Tibial nerve (tissue), 4 donors: Measurements from ENCODE around the gene C4orf46. TPM values are rescaled to one million over a fixed set of nuclear protein-coding genes. Genes with fewer than 3 reads are reported as not detected.

Experiments used
- DNase-seq, 2 donors: peaks; one replicate each; pipeline ENCODE4 v3.0.0-alpha.2; 2019; ENCODE audit warnings: low spot score in 2 of 2
- H3K27ac ChIP-seq, 4 donors: fragments of 200-600 bp; sonication (generic) in 3 of 4; one replicate each; pipeline ENCODE4 v1.5.1; 2017 to 2019; ENCODE audit warnings: mild to moderate bottlenecking in 1 of 4
- H3K27me3 ChIP-seq, 2 donors: fragments of 200-600 bp; sonication (generic) in 1 of 2; one replicate each; pipeline versions ENCODE4 v1.5.1 to v1.6.0; 2017 to 2019
- H3K36me3 ChIP-seq, 3 donors: fragments of 200-600 bp; sonication (generic); one replicate each; pipeline ENCODE4 v1.5.1; 2018 to 2019
- H3K4me1 ChIP-seq, 4 donors: fragments of 200-600 bp; sonication (generic) in 3 of 4; one replicate each; pipeline ENCODE4 v1.5.1; 2017 to 2019
- H3K4me3 ChIP-seq, 4 donors: fragments of 200-600 bp; sonication (generic) in 3 of 4; one replicate each; pipeline ENCODE4 v1.5.1; 2017 to 2019; ENCODE audit warnings: mild to moderate bottlenecking in 1 of 4, moderate library complexity in 1 of 4
- H3K9me3 ChIP-seq, 4 donors: fragments of 200-600 bp; sonication (generic) in 3 of 4; one replicate each; pipeline ENCODE4 v1.5.1; 2017 to 2019
- EP300 ChIP-seq, 2 donors: sonication (generic); formaldehyde crosslinking; IDR thresholded peaks; one replicate each; pipeline ENCODE4 v1.6.1; 2017; ENCODE audit warnings: antibody characterized with exemption in 2 of 2, mild to moderate bottlenecking in 1 of 2
- POLR2A ChIP-seq, 2 donors: fragments of 450-650 bp; IDR thresholded peaks; one replicate each; pipeline ENCODE4 v1.6.1; 2017; ENCODE audit warnings: antibody characterized with exemption in 2 of 2, mild to moderate bottlenecking in 2 of 2, moderate library complexity in 2 of 2
- WGBS, 2 donors: methylation state at CpG; one replicate each; pipeline ENCODE4 v1.1.5; 2018; 5-methylcytosine and 5-hydroxymethylcytosine counted together
- total RNA-seq, 4 donors: library from RNA; depleted of rRNA; stranded (reverse); fragments of >200 nt; gene quantifications; one replicate each; pipeline ENCODE4 v1.1.0, GENCODE V29; 2016
- TF ChIP-seq, protein P1 (sequence below), 5 experiments: fragments of 200-600 bp in 3 of 5; fragments of 450-650 bp in 2 of 5; sonication (generic) in 3 of 5; IDR thresholded peaks; one replicate each; pipeline ENCODE4 v1.5.1; 2016 to 2019; ENCODE audit warnings: antibody characterized with exemption in 5 of 5, mild to moderate bottlenecking in 3 of 5, moderate library complexity in 2 of 5

Gene C4orf46
- total RNA-seq, 4 donors from 2014 or later = 1.3 to 4.5 (median 2.9) TPM

DNA sequence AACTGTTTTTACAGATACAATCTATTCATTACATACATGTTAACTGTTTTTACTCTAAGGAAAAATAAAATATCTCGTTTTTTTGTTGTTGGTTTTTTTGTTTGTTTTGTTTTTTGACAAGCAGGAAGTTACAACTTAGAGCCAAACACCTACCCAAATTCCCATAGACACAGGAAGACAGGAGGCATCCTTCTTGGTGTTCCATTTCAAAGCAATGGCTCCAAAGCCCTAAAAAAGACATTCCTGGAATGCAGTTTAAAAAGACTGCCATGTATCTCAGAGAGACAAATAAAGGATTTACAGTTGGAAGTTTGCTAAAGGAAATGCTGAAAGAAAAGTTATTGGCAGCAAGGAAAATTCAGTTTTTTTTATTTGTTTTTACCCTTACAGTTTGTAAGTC is 17.1 kb upstream of the C4orf46 start:
- no peak for DNase-seq
- H3K27me3 ChIP-seq = no peaks in the 10 kb centered on the region
- no peak overlapping the region for H3K4me3 ChIP-seq
- H3K27ac ChIP-seq = no peak overlapping the region
- H3K9me3 ChIP-seq = no peaks in the 10 kb centered on the region
- H3K36me3 ChIP-seq = peaks cover 0 to 76% (median 0%) of the 10 kb centered on the region in 3 donors
- WGBS, 2 donors = 58 to 83% methylated on average over 1 of the region's 1 CpG
- H3K4me1 ChIP-seq = no peaks in the 10 kb centered on the region
- TF ChIP-seq POLR2A (IDR thresholded peaks at IDR 0.05) (no peak), EP300 (IDR thresholded peaks at IDR 0.05) (no peak)
- TF ChIP-seq, protein P1, sequence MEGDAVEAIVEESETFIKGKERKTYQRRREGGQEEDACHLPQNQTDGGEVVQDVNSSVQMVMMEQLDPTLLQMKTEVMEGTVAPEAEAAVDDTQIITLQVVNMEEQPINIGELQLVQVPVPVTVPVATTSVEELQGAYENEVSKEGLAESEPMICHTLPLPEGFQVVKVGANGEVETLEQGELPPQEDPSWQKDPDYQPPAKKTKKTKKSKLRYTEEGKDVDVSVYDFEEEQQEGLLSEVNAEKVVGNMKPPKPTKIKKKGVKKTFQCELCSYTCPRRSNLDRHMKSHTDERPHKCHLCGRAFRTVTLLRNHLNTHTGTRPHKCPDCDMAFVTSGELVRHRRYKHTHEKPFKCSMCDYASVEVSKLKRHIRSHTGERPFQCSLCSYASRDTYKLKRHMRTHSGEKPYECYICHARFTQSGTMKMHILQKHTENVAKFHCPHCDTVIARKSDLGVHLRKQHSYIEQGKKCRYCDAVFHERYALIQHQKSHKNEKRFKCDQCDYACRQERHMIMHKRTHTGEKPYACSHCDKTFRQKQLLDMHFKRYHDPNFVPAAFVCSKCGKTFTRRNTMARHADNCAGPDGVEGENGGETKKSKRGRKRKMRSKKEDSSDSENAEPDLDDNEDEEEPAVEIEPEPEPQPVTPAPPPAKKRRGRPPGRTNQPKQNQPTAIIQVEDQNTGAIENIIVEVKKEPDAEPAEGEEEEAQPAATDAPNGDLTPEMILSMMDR (IDR thresholded peaks at IDR 0.05) = no peak

DNA sequence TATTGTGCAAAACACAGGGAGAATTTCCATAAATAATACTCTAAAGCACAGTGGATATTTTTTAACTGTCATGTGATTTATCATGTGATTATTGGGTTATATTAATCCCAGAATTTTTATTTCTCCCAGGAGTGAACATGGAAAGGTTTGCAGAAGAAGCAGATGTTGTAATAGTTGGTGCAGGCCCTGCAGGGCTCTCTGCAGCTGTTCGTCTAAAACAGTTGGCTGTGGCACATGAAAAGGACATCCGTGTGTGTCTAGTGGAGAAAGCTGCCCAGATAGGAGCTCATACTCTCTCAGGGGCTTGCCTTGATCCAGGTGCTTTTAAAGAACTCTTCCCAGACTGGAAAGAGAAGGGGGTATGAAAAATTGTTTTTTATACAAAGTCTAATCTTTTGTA is 10.4 kb upstream of the C4orf46 start:
- Histone ChIP-seq H3K36me3 (peaks cover 0 to 44% (median 0%) of the 10 kb centered on the region in 3 donors), H3K9me3 (no peaks in the 10 kb centered on the region), H3K27me3 (no peaks in the 10 kb centered on the region), H3K4me1 (no peaks in the 10 kb centered on the region), H3K27ac (no peak overlapping the region), H3K4me3 (no peak overlapping the region)
- TF ChIP-seq EP300 (IDR thresholded peaks at IDR 0.05) (no peak), POLR2A (IDR thresholded peaks at IDR 0.05) (no peak)
- TF ChIP-seq, protein P1 (IDR thresholded peaks at IDR 0.05) = no peak
- DNase-seq = no peak
- WGBS, 2 donors = 59 to 62% methylated on average over 2 of the region's 2 CpGs

DNA sequence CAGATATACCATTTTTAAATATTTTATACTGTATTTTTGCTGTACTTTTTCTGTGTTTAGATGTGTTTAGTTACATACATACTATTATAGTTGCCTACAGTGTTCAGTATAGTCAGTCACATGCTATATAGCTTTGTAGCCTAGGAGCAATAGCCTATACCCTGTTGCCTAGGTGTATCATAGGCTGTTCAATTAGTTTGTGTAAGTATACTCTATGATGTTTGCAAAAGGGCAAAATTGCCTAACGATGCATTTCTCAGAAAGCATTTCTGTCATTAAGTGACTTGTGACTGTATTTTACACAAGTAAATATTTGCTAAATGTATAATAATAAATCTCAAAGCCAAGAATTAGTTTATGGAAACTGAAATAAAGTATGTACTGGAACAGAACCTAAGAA is 9.9 kb upstream of the C4orf46 start:
- 84 to 93% methylated on average over 1 of the region's 1 CpG for WGBS, 2 donors
- Histone ChIP-seq H3K9me3 (no peaks in the 10 kb centered on the region), H3K36me3 (peaks cover 0 to 40% (median 0%) of the 10 kb centered on the region in 3 donors), H3K27me3 (no peaks in the 10 kb centered on the region), H3K4me1 (no peaks in the 10 kb centered on the region), H3K27ac (no peak overlapping the region), H3K4me3 (no peak overlapping the region)
- TF ChIP-seq, protein P1 (IDR thresholded peaks at IDR 0.05) = no peak
- TF ChIP-seq EP300 (IDR thresholded peaks at IDR 0.05) (no peak), POLR2A (IDR thresholded peaks at IDR 0.05) (no peak)
- no peak for DNase-seq

DNA sequence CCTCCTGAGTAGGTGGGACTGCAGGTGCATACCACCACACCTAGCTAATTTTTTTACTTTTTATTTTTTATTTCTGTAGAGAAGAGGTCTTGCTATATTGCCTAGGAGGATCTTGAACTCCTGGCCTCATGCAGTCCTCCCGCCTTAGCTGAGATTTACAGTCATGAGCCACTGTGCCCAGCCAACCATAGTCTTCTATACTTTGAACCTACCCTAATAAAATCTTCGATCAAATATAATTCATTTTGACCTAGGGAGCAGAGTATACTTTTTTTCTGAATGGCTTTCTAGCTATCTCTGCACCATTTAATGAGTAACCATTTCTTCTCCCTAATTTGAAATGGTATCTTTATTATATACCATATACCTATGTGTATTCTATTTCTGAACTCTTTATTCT is 7.1 kb upstream of the C4orf46 start:
- Histone ChIP-seq H3K36me3 (peaks cover 0 to 14% (median 0%) of the 10 kb centered on the region in 3 donors), H3K27ac (no peak overlapping the region), H3K4me3 (no peak overlapping the region), H3K27me3 (no peaks in the 10 kb centered on the region), H3K9me3 (no peaks in the 10 kb centered on the region), H3K4me1 (peaks cover 0 to 12% (median 0%) of the 10 kb centered on the region in 4 donors)
- DNase-seq = no peak
- TF ChIP-seq, protein P1 (IDR thresholded peaks at IDR 0.05) = no peak
- TF ChIP-seq POLR2A (IDR thresholded peaks at IDR 0.05) = no peak
- TF ChIP-seq EP300 (IDR thresholded peaks at IDR 0.05) = no peak
- 94 to 100% methylated on average over 2 of the region's 2 CpGs for WGBS, 2 donors

DNA sequence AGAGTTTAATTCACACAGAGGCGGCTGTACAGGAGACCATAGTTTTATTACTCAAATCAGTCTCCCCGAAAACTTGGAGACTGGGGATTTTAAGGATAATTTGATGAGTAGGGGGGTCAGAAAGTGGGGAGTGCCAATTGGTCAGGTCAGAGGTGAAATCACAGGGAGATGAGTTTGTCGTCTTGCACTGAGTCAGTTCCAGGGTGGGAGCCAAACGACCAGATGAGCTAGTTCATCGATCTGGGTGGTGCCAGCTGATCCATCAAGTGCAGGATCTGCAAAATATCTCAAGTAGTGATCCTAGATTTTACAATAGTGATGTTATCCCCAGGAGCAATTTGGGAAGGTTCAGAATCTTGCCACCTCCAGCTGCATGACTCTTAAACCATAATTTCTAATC is 4.4 kb upstream of the C4orf46 start:
- H3K36me3 ChIP-seq = no peaks in the 10 kb centered on the region
- TF ChIP-seq EP300 (IDR thresholded peaks at IDR 0.05) (no peak), POLR2A (IDR thresholded peaks at IDR 0.05) (no peak)
- TF ChIP-seq, protein P1 (IDR thresholded peaks at IDR 0.05) = no peak
- WGBS, 2 donors = 74 to 77% methylated on average over 5 of the region's 5 CpGs

More for the DNA sequence above, 4.4 kb upstream of the C4orf46 start:
- Histone ChIP-seq H3K27me3 (no peaks in the 10 kb centered on the region), H3K4me1 (peaks cover 0 to 24% (median 8%) of the 10 kb centered on the region in 4 donors), H3K9me3 (no peaks in the 10 kb centered on the region), H3K4me3 (no peak overlapping the region), H3K27ac (no peak overlapping the region)
- no peak for DNase-seq
